Measurements from ENCODE around the gene RPL35.
A peak's percentile ranks its signal among the peaks of the same experiment; 100 is the strongest.
"Not testable (repeated sequence)": the region's sequence is repeated elsewhere in the genome, so short reads cannot be mapped to it uniquely, and the experiment has no call there.

RPL35 gene

GRCh38 chr9:124838132-124838531 is 23.6 kb downstream of the RPL35 start:
- H3K27me3 ChIP-seq (ENCODE audit: control insufficient read depth in 1 of 2, insufficient read depth in 2 of 2, low read length in 2 of 2); H3K36me3 ChIP-seq (ENCODE audit: control insufficient read depth in 2 of 2, insufficient read depth in 2 of 2, low read length in 2 of 2); H3K27ac ChIP-seq (ENCODE audit: low read length); H3K4me3 ChIP-seq (ENCODE audit: low read length in 2 of 2); H3K9me3 ChIP-seq (ENCODE audit: control insufficient read depth in 2 of 2, low read length in 2 of 2); H3K9ac ChIP-seq (ENCODE audit: low read length in 2 of 2): not testable (repeated sequence)
- peaks cover 23% of the 10 kb centered on the region for H3K4me1 ChIP-seq (ENCODE audit: control insufficient read depth, insufficient read depth, low read length)

GRCh38 chr9:124835026-124835557 is 26.7 kb downstream of the RPL35 start:
- no peaks in the 10 kb centered on the region for H3K27me3 ChIP-seq (ENCODE audit: control insufficient read depth in 1 of 2, insufficient read depth in 2 of 2, low read length in 2 of 2)
- H3K27ac ChIP-seq (ENCODE audit: low read length) = peak overlapping the region; percentile 67
- H3K4me1 ChIP-seq (ENCODE audit: control insufficient read depth, insufficient read depth, low read length) = peaks cover 30% of the 10 kb centered on the region
- H3K4me3 ChIP-seq (ENCODE audit: low read length in 2 of 2) = peak overlapping the region; percentile 61 to 66
- peak overlapping the region; percentile 53 to 55 for H3K9ac ChIP-seq (ENCODE audit: low read length in 2 of 2)
- H3K36me3 ChIP-seq (ENCODE audit: control insufficient read depth in 2 of 2, insufficient read depth in 2 of 2, low read length in 2 of 2) = no peaks in the 10 kb centered on the region
- no peaks in the 10 kb centered on the region for H3K9me3 ChIP-seq (ENCODE audit: control insufficient read depth in 2 of 2, low read length in 2 of 2)

- H3K36me3 ChIP-seq (ENCODE audit: control insufficient read depth in 2 of 2, insufficient read depth in 2 of 2, low read length in 2 of 2) = no peaks in the 10 kb centered on the region
- H3K9me3 ChIP-seq (ENCODE audit: control insufficient read depth in 2 of 2, low read length in 2 of 2) = no peaks in the 10 kb centered on the region
- peak overlapping the region; percentile 67 for H3K27ac ChIP-seq (ENCODE audit: low read length)
- H3K4me3 ChIP-seq (ENCODE audit: low read length in 2 of 2) = peak overlapping the region; percentile 61 to 66
- H3K9ac ChIP-seq (ENCODE audit: low read length in 2 of 2) = peak overlapping the region; percentile 53 to 55
- peaks cover 30% of the 10 kb centered on the region for H3K4me1 ChIP-seq (ENCODE audit: control insufficient read depth, insufficient read depth, low read length)
- H3K27me3 ChIP-seq (ENCODE audit: control insufficient read depth in 1 of 2, insufficient read depth in 2 of 2, low read length in 2 of 2) = no peaks in the 10 kb centered on the region
Observed at GRCh38 chr9:124834591-124834990, 27.2 kb downstream of the RPL35 start.

- Histone ChIP-seq H3K9ac (ENCODE audit: low read length in 2 of 2) (no peak overlapping the region), H3K4me3 (ENCODE audit: low read length in 2 of 2) (no peak overlapping the region), H3K27ac (ENCODE audit: low read length) (peak overlapping the region; percentile 67), H3K9me3 (ENCODE audit: control insufficient read depth in 2 of 2, low read length in 2 of 2) (no peaks in the 10 kb centered on the region), H3K27me3 (ENCODE audit: control insufficient read depth in 1 of 2, insufficient read depth in 2 of 2, low read length in 2 of 2) (no peaks in the 10 kb centered on the region), H3K36me3 (ENCODE audit: control insufficient read depth in 2 of 2, insufficient read depth in 2 of 2, low read length in 2 of 2) (no peaks in the 10 kb centered on the region), H3K4me1 (ENCODE audit: control insufficient read depth, insufficient read depth, low read length) (peaks cover 30% of the 10 kb centered on the region)
Observed at GRCh38 chr9:124831642-124832364, 30.0 kb downstream of the RPL35 start.

- no peak overlapping the region for H3K4me3 ChIP-seq (ENCODE audit: low read length in 2 of 2)
- no peaks in the 10 kb centered on the region for H3K36me3 ChIP-seq (ENCODE audit: control insufficient read depth in 2 of 2, insufficient read depth in 2 of 2, low read length in 2 of 2)
- H3K4me1 ChIP-seq (ENCODE audit: control insufficient read depth, insufficient read depth, low read length) = peaks cover 23% of the 10 kb centered on the region
- no peaks in the 10 kb centered on the region for H3K9me3 ChIP-seq (ENCODE audit: control insufficient read depth in 2 of 2, low read length in 2 of 2)
- H3K9ac ChIP-seq (ENCODE audit: low read length in 2 of 2) = no peak overlapping the region
- no peaks in the 10 kb centered on the region for H3K27me3 ChIP-seq (ENCODE audit: control insufficient read depth in 1 of 2, insufficient read depth in 2 of 2, low read length in 2 of 2)
- H3K27ac ChIP-seq (ENCODE audit: low read length) = no peak overlapping the region
Observed at GRCh38 chr9:124830593-124830992, 31.2 kb downstream of the RPL35 start.

GRCh38 chr9:124829334-124829669 is 32.5 kb downstream of the RPL35 start:
- H3K36me3 ChIP-seq (ENCODE audit: control insufficient read depth in 2 of 2, insufficient read depth in 2 of 2, low read length in 2 of 2) = no peaks in the 10 kb centered on the region
- no peaks in the 10 kb centered on the region for H3K9me3 ChIP-seq (ENCODE audit: control insufficient read depth in 2 of 2, low read length in 2 of 2)
- H3K27ac ChIP-seq (ENCODE audit: low read length) = no peak overlapping the region
- peaks cover 10% of the 10 kb centered on the region for H3K4me1 ChIP-seq (ENCODE audit: control insufficient read depth, insufficient read depth, low read length)
- no peak overlapping the region for H3K4me3 ChIP-seq (ENCODE audit: low read length in 2 of 2)
- H3K27me3 ChIP-seq (ENCODE audit: control insufficient read depth in 1 of 2, insufficient read depth in 2 of 2, low read length in 2 of 2) = no peaks in the 10 kb centered on the region
- no peak overlapping the region for H3K9ac ChIP-seq (ENCODE audit: low read length in 2 of 2)

GRCh38 chr9:124828489-124829333 is 33.0 kb downstream of the RPL35 start:
- no peak overlapping the region for H3K9ac ChIP-seq (ENCODE audit: low read length in 2 of 2)
- peaks cover 7% of the 10 kb centered on the region for H3K4me1 ChIP-seq (ENCODE audit: control insufficient read depth, insufficient read depth, low read length)

GRCh38 chr9:124820698-124821623 is 40.8 kb downstream of the RPL35 start:
- Histone ChIP-seq H3K9me3 (ENCODE audit: control insufficient read depth in 2 of 2, low read length in 2 of 2) (no peaks in the 10 kb centered on the region), H3K36me3 (ENCODE audit: control insufficient read depth in 2 of 2, insufficient read depth in 2 of 2, low read length in 2 of 2) (no peaks in the 10 kb centered on the region), H3K27ac (ENCODE audit: low read length) (no peak overlapping the region), H3K9ac (ENCODE audit: low read length in 2 of 2) (no peak overlapping the region), H3K27me3 (ENCODE audit: control insufficient read depth in 1 of 2, insufficient read depth in 2 of 2, low read length in 2 of 2) (no peaks in the 10 kb centered on the region), H3K4me1 (ENCODE audit: control insufficient read depth, insufficient read depth, low read length) (no peaks in the 10 kb centered on the region), H3K4me3 (ENCODE audit: low read length in 2 of 2) (no peak overlapping the region)

More at GRCh38 chr9:124828489-124829333, 33.0 kb downstream of the RPL35 start:
- H3K9me3 ChIP-seq (ENCODE audit: control insufficient read depth in 2 of 2, low read length in 2 of 2) = no peaks in the 10 kb centered on the region
- H3K27ac ChIP-seq (ENCODE audit: low read length) = no peak overlapping the region
- H3K27me3 ChIP-seq (ENCODE audit: control insufficient read depth in 1 of 2, insufficient read depth in 2 of 2, low read length in 2 of 2) = no peaks in the 10 kb centered on the region
- H3K4me3 ChIP-seq (ENCODE audit: low read length in 2 of 2) = no peak overlapping the region
- H3K36me3 ChIP-seq (ENCODE audit: control insufficient read depth in 2 of 2, insufficient read depth in 2 of 2, low read length in 2 of 2) = no peaks in the 10 kb centered on the region

GRCh38 chr9:124818431-124819281 is 43.1 kb downstream of the RPL35 start:
- Histone ChIP-seq H3K27me3 (ENCODE audit: control insufficient read depth in 1 of 2, insufficient read depth in 2 of 2, low read length in 2 of 2) (no peaks in the 10 kb centered on the region), H3K9me3 (ENCODE audit: control insufficient read depth in 2 of 2, low read length in 2 of 2) (no peaks in the 10 kb centered on the region), H3K9ac (ENCODE audit: low read length in 2 of 2) (no peak overlapping the region), H3K4me1 (ENCODE audit: control insufficient read depth, insufficient read depth, low read length) (no peaks in the 10 kb centered on the region), H3K27ac (ENCODE audit: low read length) (no peak overlapping the region), H3K4me3 (ENCODE audit: low read length in 2 of 2) (no peak overlapping the region), H3K36me3 (ENCODE audit: control insufficient read depth in 2 of 2, insufficient read depth in 2 of 2, low read length in 2 of 2) (no peaks in the 10 kb centered on the region)
